Nephron (organoid): ENCODE measurements around the gene INO80D.
A peak's percentile ranks its signal among the peaks of the same experiment; 100 is the strongest.
"Not testable (repeated sequence)": the region's sequence is repeated elsewhere in the genome, so short reads cannot be mapped to it uniquely, and the experiment has no call there.

Experiments
- H3K27ac Mint-ChIP-seq, 3 experiments: 2 replicates each; pipeline ENCODE4 v1.8.0; 2020; ENCODE audit warnings: mixed read lengths in 3 of 3, mild to moderate bottlenecking in 2 of 3, moderate library complexity in 1 of 3
- H3K27me3 Mint-ChIP-seq: 2 replicates; pipeline ENCODE4 v1.8.0; 2021; ENCODE audit warnings: low read depth, mild to moderate bottlenecking, moderate library complexity, mixed read lengths
- H3K36me3 Mint-ChIP-seq: 2 replicates; pipeline ENCODE4 v1.8.0; 2020; ENCODE audit warnings: low read depth, mixed read lengths
- H3K4me1 Mint-ChIP-seq: 2 replicates; pipeline ENCODE4 v1.8.0; 2020; ENCODE audit warnings: mixed read lengths
- H3K4me3 Mint-ChIP-seq, 3 experiments: 2 replicates each; pipeline ENCODE4 v1.8.0; 2020; ENCODE audit warnings: mild to moderate bottlenecking in 3 of 3, mixed read lengths in 3 of 3, moderate library complexity in 2 of 3
- H3K9me3 Mint-ChIP-seq: 2 replicates; pipeline ENCODE4 v1.8.0; 2020; ENCODE audit warnings: mixed read lengths
- CTCF ChIP-seq, 3 experiments: fragments of 200-600 bp; sonication (generic); IDR thresholded peaks; one replicate each; pipeline ENCODE4 v1.5.0; 2021; ENCODE audit warnings: antibody characterized with exemption in 3 of 3; ENCODE audit not compliant: unreplicated experiment in 3 of 3

Gene INO80D

GRCh38 chr2:205988274-205988673 is 97.7 kb downstream of the INO80D start:
- Mint-ChIP-seq H3K36me3 (peaks cover 4% of the 10 kb centered on the region), H3K4me3 (no peak overlapping the region), H3K9me3 (no peaks in the 10 kb centered on the region), H3K4me1 (peaks cover 5% of the 10 kb centered on the region), H3K27ac (peak overlapping the region in 1 of 3 experiments; percentile 31), H3K27me3 (no peaks in the 10 kb centered on the region)
- TF ChIP-seq CTCF (IDR thresholded peaks at IDR 0.05; ENCODE audit: unreplicated experiment in 3 of 3), result no peak

GRCh38 chr2:205986334-205986733 is 99.6 kb downstream of the INO80D start:
- H3K36me3 Mint-ChIP-seq, H3K9me3 Mint-ChIP-seq, H3K4me3 Mint-ChIP-seq, H3K4me1 Mint-ChIP-seq, H3K27me3 Mint-ChIP-seq, H3K27ac Mint-ChIP-seq: not testable (repeated sequence)

GRCh38 chr2:205984381-205984780 is 101.6 kb downstream of the INO80D start:
- Mint-ChIP-seq H3K27ac (no peak overlapping the region), H3K36me3 (no peaks in the 10 kb centered on the region), H3K9me3 (no peaks in the 10 kb centered on the region), H3K4me1 (peaks cover 4% of the 10 kb centered on the region), H3K27me3 (peaks cover 3% of the 10 kb centered on the region), H3K4me3 (no peak overlapping the region)
- no peak for TF ChIP-seq CTCF (IDR thresholded peaks at IDR 0.05; ENCODE audit: unreplicated experiment in 3 of 3)

GRCh38 chr2:205982776-205983327 is 103.1 kb downstream of the INO80D start:
- Mint-ChIP-seq H3K27ac (no peak overlapping the region), H3K36me3 (no peaks in the 10 kb centered on the region), H3K4me1 (no peaks in the 10 kb centered on the region), H3K27me3 (peaks cover 3% of the 10 kb centered on the region), H3K4me3 (no peak overlapping the region), H3K9me3 (peaks cover 3% of the 10 kb centered on the region)
- no peak for TF ChIP-seq CTCF (IDR thresholded peaks at IDR 0.05; ENCODE audit: unreplicated experiment in 3 of 3)

- H3K4me3 Mint-ChIP-seq, H3K36me3 Mint-ChIP-seq, H3K9me3 Mint-ChIP-seq, H3K27me3 Mint-ChIP-seq: not testable (repeated sequence)
- peaks cover 12% of the 10 kb centered on the region for H3K4me1 Mint-ChIP-seq
- peak overlapping the region in 1 of 3 experiments; percentile 12 for H3K27ac Mint-ChIP-seq
These were observed 107.2 kb downstream of the INO80D start for GRCh38 chr2:205978728-205979127.

GRCh38 chr2:205977699-205978098 is 108.3 kb downstream of the INO80D start:
- H3K9me3 Mint-ChIP-seq, H3K4me3 Mint-ChIP-seq, H3K36me3 Mint-ChIP-seq, H3K27me3 Mint-ChIP-seq, H3K27ac Mint-ChIP-seq: not testable (repeated sequence)
- peaks cover 12% of the 10 kb centered on the region for H3K4me1 Mint-ChIP-seq

- H3K4me1 Mint-ChIP-seq, result peaks cover 14% of the 10 kb centered on the region
- H3K27ac Mint-ChIP-seq, result peak overlapping the region in 1 of 3 experiments; percentile 98
- not testable (repeated sequence) for H3K4me3 Mint-ChIP-seq, H3K36me3 Mint-ChIP-seq, H3K9me3 Mint-ChIP-seq, H3K27me3 Mint-ChIP-seq
These were observed 108.9 kb downstream of the INO80D start for GRCh38 chr2:205976934-205977659.

GRCh38 chr2:205976120-205976814 is 109.7 kb downstream of the INO80D start:
- peaks cover 16% of the 10 kb centered on the region for H3K4me1 Mint-ChIP-seq
- H3K36me3 Mint-ChIP-seq, result no peaks in the 10 kb centered on the region
- H3K4me3 Mint-ChIP-seq, result no peak overlapping the region
- H3K27ac Mint-ChIP-seq, result peak overlapping the region; percentile 86 to 98 (median 98)
- H3K9me3 Mint-ChIP-seq, result peaks cover 6% of the 10 kb centered on the region
- no peak for TF ChIP-seq CTCF (IDR thresholded peaks at IDR 0.05; ENCODE audit: unreplicated experiment in 3 of 3)
- peaks cover 8% of the 10 kb centered on the region for H3K27me3 Mint-ChIP-seq
